HG02943 (cell line): ENCODE results near the gene CRYGS.
"Not testable (repeated sequence)": the region's sequence is repeated elsewhere in the genome, so short reads cannot be mapped to it uniquely, and the experiment has no call there.

Experiments used
- ATAC-seq: cut with Tn5 transposase; IDR thresholded peaks from one replicate; pipeline ENCODE4 v1.9.1; 2021; ENCODE audit warnings: mild to moderate bottlenecking, low read depth, moderate library complexity; ENCODE audit not compliant: unreplicated experiment

CRYGS gene

GRCh38 chr3:186498022-186498421, 46.2 kb downstream of the CRYGS start:
- ATAC-seq, result not testable (repeated sequence)

GRCh38 chr3:186497608-186498007, 46.6 kb downstream of the CRYGS start:
- ATAC-seq, result no peak

- no peak for ATAC-seq
These were observed 47.5 kb downstream of the CRYGS start for GRCh38 chr3:186496635-186497034.

GRCh38 chr3:186496016-186496415, 48.2 kb downstream of the CRYGS start:
- no peak for ATAC-seq

- no peak for ATAC-seq
These were observed 50.5 kb downstream of the CRYGS start for GRCh38 chr3:186493525-186494255.

GRCh38 chr3:186492385-186492984, 51.7 kb downstream of the CRYGS start:
- ATAC-seq, result no peak

- no peak for ATAC-seq
These were observed 54.7 kb downstream of the CRYGS start for GRCh38 chr3:186489507-186489906.
